ENCODE results near the gene PPP2CA.

Gene PPP2CA

DNA sequence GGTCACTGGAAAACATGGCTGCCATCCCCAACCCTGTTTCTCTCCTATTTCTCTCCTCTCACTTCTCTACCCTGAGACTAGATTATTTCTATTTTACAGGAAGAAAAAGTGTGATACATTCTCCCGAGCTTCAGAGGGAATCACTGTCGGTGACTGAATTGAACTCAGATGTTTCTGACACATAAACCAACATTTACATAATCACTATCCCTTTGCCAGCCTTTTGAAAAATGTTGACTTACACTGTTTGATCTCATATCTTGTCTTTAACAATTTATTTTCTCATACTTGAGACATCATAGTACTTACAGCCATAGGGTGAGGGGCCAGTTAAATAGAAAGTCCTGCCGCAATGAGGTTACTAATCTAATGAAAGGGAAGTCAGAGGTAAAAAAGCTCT is 25.1 kb upstream of the PPP2CA start:
- H3K36me3 Mint-ChIP-seq (ENCODE audit: low read depth), result no peaks in the 10 kb centered on the region
- H3K9me3 Mint-ChIP-seq, result no peaks in the 10 kb centered on the region
- H3K27ac Mint-ChIP-seq, result no peak overlapping the region
- no peaks in the 10 kb centered on the region for H3K27me3 Mint-ChIP-seq
- H3K4me1 Mint-ChIP-seq (ENCODE audit: low read depth), result peaks cover 25% of the 10 kb centered on the region
- intact Hi-C loops (cut with micrococcal nuclease), result no loop called here
- H3K4me3 Mint-ChIP-seq, result no peak overlapping the region

- Mint-ChIP-seq H3K27me3 (no peaks in the 10 kb centered on the region), H3K36me3 (ENCODE audit: low read depth) (no peaks in the 10 kb centered on the region), H3K4me1 (ENCODE audit: low read depth) (peaks cover 35% of the 10 kb centered on the region), H3K4me3 (no peak overlapping the region), H3K27ac (peak overlapping the region; percentile 79), H3K9me3 (no peaks in the 10 kb centered on the region)
- intact Hi-C loops (cut with micrococcal nuclease), result loop anchor here (1.0 kb wide), 1 partner anchor 23 kb away; the partner anchor contains the start of gene PPP2CA
Observed at GRCh38 chr5:134249469-134250379, 23.9 kb upstream of the PPP2CA start.

DNA sequence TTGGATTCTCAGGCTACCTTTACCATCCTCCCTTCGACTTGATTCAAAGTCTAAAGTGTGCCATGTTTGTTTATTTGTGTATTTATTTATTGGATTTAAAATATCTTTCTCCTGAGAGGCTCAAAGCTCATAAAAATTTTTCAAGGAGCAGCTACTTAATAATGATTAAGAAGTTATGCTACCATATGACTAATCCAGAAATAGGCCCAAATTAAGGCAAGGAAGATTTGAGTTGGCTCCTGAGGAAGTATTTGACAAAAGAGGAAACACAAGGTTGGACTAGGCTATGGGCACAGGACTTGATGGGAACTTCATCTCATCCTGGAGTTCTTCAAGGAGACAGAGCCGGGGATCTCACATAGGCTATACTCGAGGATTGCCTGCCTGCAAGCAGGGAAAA is 22.4 kb upstream of the PPP2CA start:
- intact Hi-C loops (cut with micrococcal nuclease), result no loop called here
- Mint-ChIP-seq H3K4me1 (ENCODE audit: low read depth) (peaks cover 35% of the 10 kb centered on the region), H3K9me3 (no peaks in the 10 kb centered on the region), H3K36me3 (ENCODE audit: low read depth) (no peaks in the 10 kb centered on the region), H3K4me3 (no peak overlapping the region), H3K27me3 (no peaks in the 10 kb centered on the region), H3K27ac (peak overlapping the region; percentile 39)

DNA sequence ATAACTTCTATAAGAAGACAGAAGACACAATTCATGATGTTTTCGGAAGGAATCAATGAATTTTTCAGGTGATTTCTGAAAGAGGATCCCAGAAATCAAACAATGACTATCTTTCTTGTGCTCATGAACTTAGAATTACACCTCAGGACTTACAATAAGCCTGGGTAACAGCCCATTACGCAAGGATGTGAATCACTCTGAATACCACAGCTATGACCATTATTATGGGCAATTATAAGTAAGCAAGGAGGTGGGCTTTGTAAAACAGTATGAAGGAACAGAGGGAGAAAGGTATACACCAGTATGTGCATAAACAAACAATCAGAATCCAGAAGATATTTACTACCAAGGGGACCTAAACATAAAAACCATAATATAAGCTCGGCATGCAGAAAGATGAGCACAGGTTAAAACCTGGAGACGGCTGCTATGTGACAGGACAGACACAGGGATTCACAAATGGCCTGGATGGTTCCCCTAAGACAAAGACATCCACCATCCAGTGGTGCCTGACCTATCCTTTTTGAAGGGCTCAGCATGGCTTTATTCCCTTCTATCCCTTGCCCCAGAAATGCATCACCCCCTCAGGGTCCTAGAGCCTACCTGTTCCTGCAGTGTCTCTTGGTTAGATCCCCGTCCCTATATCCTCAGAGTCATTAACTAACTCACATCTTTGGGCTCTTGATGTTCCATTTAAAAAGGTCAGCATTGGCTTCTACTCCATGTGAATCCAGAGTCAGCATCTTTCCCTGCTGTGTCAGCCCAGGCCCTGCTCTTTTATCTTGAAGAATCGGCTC is 21.8 kb upstream of the PPP2CA start:
- Mint-ChIP-seq H3K27me3 (no peaks in the 10 kb centered on the region), H3K4me3 (no peak overlapping the region), H3K36me3 (ENCODE audit: low read depth) (no peaks in the 10 kb centered on the region), H3K4me1 (ENCODE audit: low read depth) (peaks cover 35% of the 10 kb centered on the region), H3K27ac (peak overlapping the region; percentile 39), H3K9me3 (no peaks in the 10 kb centered on the region)
- intact Hi-C loops (cut with micrococcal nuclease), result no loop called here

- intact Hi-C loops (cut with micrococcal nuclease), result no loop called here
- Mint-ChIP-seq H3K4me3 (no peak overlapping the region), H3K36me3 (ENCODE audit: low read depth) (no peaks in the 10 kb centered on the region), H3K9me3 (no peaks in the 10 kb centered on the region), H3K4me1 (ENCODE audit: low read depth) (peaks cover 35% of the 10 kb centered on the region), H3K27me3 (no peaks in the 10 kb centered on the region), H3K27ac (no peak overlapping the region)
Observed at GRCh38 chr5:134246771-134247427, 21.0 kb upstream of the PPP2CA start.

- Mint-ChIP-seq H3K4me3 (no peak overlapping the region), H3K4me1 (ENCODE audit: low read depth) (peaks cover 36% of the 10 kb centered on the region), H3K36me3 (ENCODE audit: low read depth) (no peaks in the 10 kb centered on the region), H3K27me3 (no peaks in the 10 kb centered on the region), H3K9me3 (no peaks in the 10 kb centered on the region), H3K27ac (peak overlapping the region; percentile 37)
- intact Hi-C loops (cut with micrococcal nuclease), result no loop called here
Observed at GRCh38 chr5:134245692-134246091, 19.8 kb upstream of the PPP2CA start.

GRCh38 chr5:134245101-134245604 is 19.3 kb upstream of the PPP2CA start:
- no peaks in the 10 kb centered on the region for H3K9me3 Mint-ChIP-seq
- intact Hi-C loops (cut with micrococcal nuclease), result no loop called here
- H3K4me3 Mint-ChIP-seq, result no peak overlapping the region
- H3K27ac Mint-ChIP-seq, result peak overlapping the region; percentile 37
- no peaks in the 10 kb centered on the region for H3K27me3 Mint-ChIP-seq
- no peaks in the 10 kb centered on the region for H3K36me3 Mint-ChIP-seq (ENCODE audit: low read depth)
- peaks cover 41% of the 10 kb centered on the region for H3K4me1 Mint-ChIP-seq (ENCODE audit: low read depth)

- no peaks in the 10 kb centered on the region for H3K27me3 Mint-ChIP-seq
- H3K27ac Mint-ChIP-seq, result peak overlapping the region; percentile 58
- H3K4me3 Mint-ChIP-seq, result no peak overlapping the region
- intact Hi-C loops (cut with micrococcal nuclease), result no loop called here
- H3K36me3 Mint-ChIP-seq (ENCODE audit: low read depth), result no peaks in the 10 kb centered on the region
- peaks cover 19% of the 10 kb centered on the region for H3K4me1 Mint-ChIP-seq (ENCODE audit: low read depth)
- H3K9me3 Mint-ChIP-seq, result no peaks in the 10 kb centered on the region
Observed at GRCh38 chr5:134242146-134242545, 16.3 kb upstream of the PPP2CA start.

DNA sequence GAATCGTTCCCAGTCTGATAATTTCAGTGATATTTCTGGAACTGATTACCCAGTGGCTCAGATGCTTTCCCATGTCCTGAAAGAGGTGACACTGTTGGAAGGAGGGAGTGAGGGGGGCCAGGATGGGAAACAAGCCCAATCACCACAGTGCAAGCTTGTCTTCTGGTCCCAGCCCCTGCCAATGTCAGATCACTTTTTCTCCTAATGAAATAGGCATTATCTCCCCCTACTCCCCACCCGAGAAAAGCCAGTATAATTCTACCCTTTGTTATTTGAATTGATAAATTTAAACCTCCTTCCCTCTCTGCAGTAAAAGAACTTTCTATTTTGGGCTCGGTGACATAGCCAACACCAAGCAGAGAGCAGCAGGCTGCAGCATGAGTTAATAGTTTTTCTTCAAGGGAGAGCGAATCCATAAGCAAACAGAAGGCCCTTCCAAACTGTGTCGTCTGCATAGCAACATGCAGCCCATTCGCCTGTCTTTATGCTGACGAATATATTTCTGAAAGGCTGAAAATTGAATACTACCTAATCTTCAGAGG is 14.6 kb upstream of the PPP2CA start:
- H3K4me1 Mint-ChIP-seq (ENCODE audit: low read depth), result peaks cover 15% of the 10 kb centered on the region
- intact Hi-C loops (cut with micrococcal nuclease), result loop anchor here (2.0 kb wide), 1 partner anchor 14 kb away; the partner anchor contains the start of gene PPP2CA
- peaks cover 4% of the 10 kb centered on the region for H3K27me3 Mint-ChIP-seq

DNA sequence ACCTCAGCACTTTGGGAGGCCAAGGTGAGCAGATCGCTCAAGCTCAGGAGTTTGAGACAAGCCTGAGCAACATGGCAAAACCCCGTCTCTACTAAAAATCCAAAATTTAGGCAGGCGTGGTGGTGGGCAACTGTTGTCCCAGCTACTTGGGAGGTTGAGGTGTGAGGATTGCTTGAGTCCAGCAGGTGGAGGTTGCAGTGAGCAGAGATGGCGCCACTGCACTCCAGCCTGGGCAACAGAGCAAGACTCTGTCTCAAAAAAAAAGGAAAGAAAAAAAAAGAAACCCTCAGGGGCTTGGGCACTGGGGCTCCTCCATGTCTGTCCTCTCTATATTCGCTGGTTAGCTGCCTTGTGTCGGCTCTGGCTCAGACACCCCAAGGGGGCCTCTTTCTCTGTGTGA is 10.9 kb upstream of the PPP2CA start:
- no peaks in the 10 kb centered on the region for H3K9me3 Mint-ChIP-seq
- no peak overlapping the region for H3K4me3 Mint-ChIP-seq
- H3K27me3 Mint-ChIP-seq, result peaks cover 6% of the 10 kb centered on the region
- intact Hi-C loops (cut with micrococcal nuclease), result no loop called here
- H3K4me1 Mint-ChIP-seq (ENCODE audit: low read depth), result peaks cover 9% of the 10 kb centered on the region
- H3K36me3 Mint-ChIP-seq (ENCODE audit: low read depth), result no peaks in the 10 kb centered on the region
- no peak overlapping the region for H3K27ac Mint-ChIP-seq

More for the DNA sequence above, 14.6 kb upstream of the PPP2CA start:
- H3K27ac Mint-ChIP-seq, result peak overlapping the region; percentile 81
- H3K9me3 Mint-ChIP-seq, result no peaks in the 10 kb centered on the region
- no peak overlapping the region for H3K4me3 Mint-ChIP-seq
- no peaks in the 10 kb centered on the region for H3K36me3 Mint-ChIP-seq (ENCODE audit: low read depth)

GRCh38 chr5:134236318-134236717 is 10.4 kb upstream of the PPP2CA start:
- Mint-ChIP-seq H3K4me3 (no peak overlapping the region), H3K27ac (no peak overlapping the region), H3K36me3 (ENCODE audit: low read depth) (no peaks in the 10 kb centered on the region), H3K27me3 (peaks cover 6% of the 10 kb centered on the region), H3K9me3 (no peaks in the 10 kb centered on the region), H3K4me1 (ENCODE audit: low read depth) (peaks cover 9% of the 10 kb centered on the region)
- intact Hi-C loops (cut with micrococcal nuclease), result no loop called here

GRCh38 chr5:134228624-134229023 is 2.8 kb upstream of the PPP2CA start:
- H3K27ac Mint-ChIP-seq, result no peak overlapping the region
- peaks cover 2% of the 10 kb centered on the region for H3K27me3 Mint-ChIP-seq
- H3K9me3 Mint-ChIP-seq, result no peaks in the 10 kb centered on the region
- peaks cover 16% of the 10 kb centered on the region for H3K4me1 Mint-ChIP-seq (ENCODE audit: low read depth)
- H3K4me3 Mint-ChIP-seq, result no peak overlapping the region
- intact Hi-C loops (cut with micrococcal nuclease), result no loop called here
- peaks cover 31% of the 10 kb centered on the region for H3K36me3 Mint-ChIP-seq (ENCODE audit: low read depth)

GRCh38 chr5:134227776-134228175 is 1.9 kb upstream of the PPP2CA start:
- Mint-ChIP-seq H3K36me3 (ENCODE audit: low read depth) (peaks cover 35% of the 10 kb centered on the region), H3K27ac (no peak overlapping the region), H3K4me3 (no peak overlapping the region), H3K27me3 (peaks cover 2% of the 10 kb centered on the region), H3K9me3 (no peaks in the 10 kb centered on the region), H3K4me1 (ENCODE audit: low read depth) (peaks cover 20% of the 10 kb centered on the region)
- intact Hi-C loops (cut with micrococcal nuclease), result loop anchor here (2.0 kb wide), 1 partner anchor 13 kb away; no protein-coding TSS in a partner anchor
